ENCODE measurements around the gene KCNN3.

KCNN3 gene

GRCh38 chr1:154861607-154862094, 8.4 kb downstream of the KCNN3 start:
- Histone ChIP-seq H3K9ac (ENCODE audit: low read length in 5 of 5) (no peak overlapping the region), H3K27ac (ENCODE audit: low read depth, low read length) (no peak overlapping the region), H3K4me1 (ENCODE audit: control insufficient read depth in 5 of 5, insufficient read depth in 5 of 5, low read length in 5 of 5) (peaks cover 0 to 1% (median 0%) of the 10 kb centered on the region in 5 donors), H3K27me3 (ENCODE audit: control insufficient read depth in 5 of 5, insufficient read depth in 4 of 5, low read length in 5 of 5) (peaks cover 14 to 19% (median 18%) of the 10 kb centered on the region in 5 donors), H3K9me3 (ENCODE audit: control insufficient read depth in 5 of 5, low read length in 5 of 5) (no peaks in the 10 kb centered on the region), H3K4me3 (ENCODE audit: low read depth in 1 of 5, low read length in 5 of 5) (no peak overlapping the region), H3K36me3 (ENCODE audit: control insufficient read depth in 5 of 5, insufficient read depth in 5 of 5, low read length in 5 of 5) (no peaks in the 10 kb centered on the region)

- Histone ChIP-seq H3K4me1 (ENCODE audit: control insufficient read depth in 5 of 5, insufficient read depth in 5 of 5, low read length in 5 of 5) (no peaks in the 10 kb centered on the region), H3K9me3 (ENCODE audit: control insufficient read depth in 5 of 5, low read length in 5 of 5) (no peaks in the 10 kb centered on the region), H3K27me3 (ENCODE audit: control insufficient read depth in 5 of 5, insufficient read depth in 4 of 5, low read length in 5 of 5) (peaks cover 12 to 16% (median 13%) of the 10 kb centered on the region in 5 donors), H3K36me3 (ENCODE audit: control insufficient read depth in 5 of 5, insufficient read depth in 5 of 5, low read length in 5 of 5) (no peaks in the 10 kb centered on the region), H3K9ac (ENCODE audit: low read length in 5 of 5) (no peak overlapping the region), H3K27ac (ENCODE audit: low read depth, low read length) (no peak overlapping the region), H3K4me3 (ENCODE audit: low read depth in 1 of 5, low read length in 5 of 5) (no peak overlapping the region)
Observed at GRCh38 chr1:154860156-154860870, 9.8 kb downstream of the KCNN3 start.

DNA sequence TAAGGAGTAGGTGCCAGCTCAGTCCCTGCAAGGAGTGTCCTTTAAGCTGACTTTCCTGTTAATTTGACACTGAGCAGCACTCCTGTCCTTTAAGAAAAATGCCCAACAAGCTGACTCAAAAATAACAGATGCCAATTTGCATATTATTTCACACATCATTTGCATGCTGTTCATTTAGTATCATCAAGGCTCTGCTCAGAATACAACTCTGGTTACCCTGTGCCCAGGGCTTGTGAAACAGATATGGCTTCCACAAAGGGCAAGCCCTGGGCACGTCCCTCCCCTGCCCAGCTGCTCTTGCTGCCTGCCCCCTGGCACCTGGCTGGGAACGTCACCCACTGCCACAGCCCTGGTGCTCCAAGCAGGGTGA, 10.3 kb downstream of the KCNN3 start:
- Histone ChIP-seq H3K9me3 (ENCODE audit: control insufficient read depth in 5 of 5, low read length in 5 of 5) (no peaks in the 10 kb centered on the region), H3K36me3 (ENCODE audit: control insufficient read depth in 5 of 5, insufficient read depth in 5 of 5, low read length in 5 of 5) (no peaks in the 10 kb centered on the region), H3K27me3 (ENCODE audit: control insufficient read depth in 5 of 5, insufficient read depth in 4 of 5, low read length in 5 of 5) (peaks cover 12 to 16% (median 13%) of the 10 kb centered on the region in 5 donors), H3K9ac (ENCODE audit: low read length in 5 of 5) (no peak overlapping the region), H3K4me3 (ENCODE audit: low read depth in 1 of 5, low read length in 5 of 5) (no peak overlapping the region), H3K27ac (ENCODE audit: low read depth, low read length) (no peak overlapping the region), H3K4me1 (ENCODE audit: control insufficient read depth in 5 of 5, insufficient read depth in 5 of 5, low read length in 5 of 5) (no peaks in the 10 kb centered on the region)

DNA sequence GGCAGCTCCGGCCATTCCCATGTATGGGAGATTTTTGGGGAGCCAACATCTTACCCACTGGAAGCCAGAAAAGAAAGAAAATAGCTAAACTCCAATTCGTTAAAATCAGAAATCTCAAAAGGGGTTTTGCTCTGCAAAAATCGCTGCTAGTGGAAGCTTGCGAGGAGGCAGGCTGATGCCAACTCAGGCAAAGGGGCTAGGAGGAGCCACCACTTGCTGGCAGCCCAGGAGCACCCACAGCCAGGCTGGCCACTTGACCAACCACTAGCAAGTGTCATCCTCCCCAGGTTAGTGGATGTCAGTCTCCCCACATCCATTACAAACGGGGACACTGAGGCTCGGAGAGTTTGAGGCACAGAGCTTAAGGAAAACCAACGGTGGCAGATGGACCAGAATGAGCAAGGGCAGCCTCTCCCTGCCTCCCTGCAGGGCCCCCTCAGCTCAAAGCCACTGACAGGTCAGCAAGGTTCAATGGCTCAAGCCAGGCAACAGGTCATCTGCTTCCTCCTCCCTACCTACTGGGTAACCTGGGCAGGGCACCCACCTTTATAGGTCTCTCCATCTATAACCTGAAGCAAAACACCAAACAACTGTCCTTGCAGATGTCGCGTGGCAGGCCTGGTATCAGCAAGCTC, 10.8 kb downstream of the KCNN3 start:
- no peaks in the 10 kb centered on the region for H3K4me1 ChIP-seq (ENCODE audit: control insufficient read depth in 5 of 5, insufficient read depth in 5 of 5, low read length in 5 of 5)
- H3K27ac ChIP-seq (ENCODE audit: low read depth, low read length), result no peak overlapping the region
- peaks cover 9 to 14% (median 12%) of the 10 kb centered on the region in 5 donors for H3K27me3 ChIP-seq (ENCODE audit: control insufficient read depth in 5 of 5, insufficient read depth in 4 of 5, low read length in 5 of 5)
- no peak overlapping the region for H3K4me3 ChIP-seq (ENCODE audit: low read depth in 1 of 5, low read length in 5 of 5)
- H3K9ac ChIP-seq (ENCODE audit: low read length in 5 of 5), result no peak overlapping the region
- H3K36me3 ChIP-seq (ENCODE audit: control insufficient read depth in 5 of 5, insufficient read depth in 5 of 5, low read length in 5 of 5), result no peaks in the 10 kb centered on the region
- no peaks in the 10 kb centered on the region for H3K9me3 ChIP-seq (ENCODE audit: control insufficient read depth in 5 of 5, low read length in 5 of 5)

DNA sequence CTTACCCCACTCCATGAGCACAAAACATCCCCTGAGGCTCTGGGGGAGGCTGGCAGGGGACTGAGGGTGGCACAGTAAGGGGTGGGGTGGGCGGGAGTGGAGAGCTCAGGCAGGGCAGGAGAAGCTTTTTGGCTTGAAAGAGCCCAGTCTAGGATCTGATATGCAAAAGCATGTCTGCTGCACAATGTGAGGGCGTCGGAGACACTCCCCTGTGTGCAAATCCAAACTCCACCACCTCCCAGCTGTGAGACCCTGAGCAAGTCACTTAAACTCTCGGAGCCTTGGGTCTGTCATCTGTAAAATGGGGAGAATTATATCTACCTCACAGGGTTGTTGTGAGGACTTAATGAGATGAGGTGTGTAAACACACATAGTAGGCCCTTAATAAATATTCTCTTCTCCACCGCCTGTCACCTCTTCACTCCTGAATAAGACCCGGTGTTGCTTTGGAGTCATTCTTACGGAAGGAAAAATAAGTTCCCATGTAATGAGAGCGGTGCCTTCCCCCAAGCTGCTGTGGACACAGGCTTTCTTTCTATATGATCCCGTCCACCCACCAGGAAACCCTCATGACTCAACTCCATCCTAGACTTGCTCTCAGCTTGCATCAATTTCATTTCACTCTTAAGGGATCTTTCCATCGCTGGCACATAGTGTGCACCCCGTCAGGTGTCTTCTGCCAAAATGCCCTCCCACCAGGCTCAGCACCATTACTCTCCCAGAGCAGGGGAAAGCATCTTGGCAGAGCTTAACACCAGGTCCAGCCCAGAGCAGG, 12.5 kb downstream of the KCNN3 start:
- no peak overlapping the region for H3K4me3 ChIP-seq (ENCODE audit: low read depth in 1 of 5, low read length in 5 of 5)
- H3K9ac ChIP-seq (ENCODE audit: low read length in 5 of 5), result no peak overlapping the region
- H3K27ac ChIP-seq (ENCODE audit: low read depth, low read length), result no peak overlapping the region
- no peaks in the 10 kb centered on the region for H3K9me3 ChIP-seq (ENCODE audit: control insufficient read depth in 5 of 5, low read length in 5 of 5)
- H3K36me3 ChIP-seq (ENCODE audit: control insufficient read depth in 5 of 5, insufficient read depth in 5 of 5, low read length in 5 of 5), result no peaks in the 10 kb centered on the region
- H3K27me3 ChIP-seq (ENCODE audit: control insufficient read depth in 5 of 5, insufficient read depth in 4 of 5, low read length in 5 of 5), result peaks cover 9 to 12% (median 10%) of the 10 kb centered on the region in 5 donors
- no peaks in the 10 kb centered on the region for H3K4me1 ChIP-seq (ENCODE audit: control insufficient read depth in 5 of 5, insufficient read depth in 5 of 5, low read length in 5 of 5)

DNA sequence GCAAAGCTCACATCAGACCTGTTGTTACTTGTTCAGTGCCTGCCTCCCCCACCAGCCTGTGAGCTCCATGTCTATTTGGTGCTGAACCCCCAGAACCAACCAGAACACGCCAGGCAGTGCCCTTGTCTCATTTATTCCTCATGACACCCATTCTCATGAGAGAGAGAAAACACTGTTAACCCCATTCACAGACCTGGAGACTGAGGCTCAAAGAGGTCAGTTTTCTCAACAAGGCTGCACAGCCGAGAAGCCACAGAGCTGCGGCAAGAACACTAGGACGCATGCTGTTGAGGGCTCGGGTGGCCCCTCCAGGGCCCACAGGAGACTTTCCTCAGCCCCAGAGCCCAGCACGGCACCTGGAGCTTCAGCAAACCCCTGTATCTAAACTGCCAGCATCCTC, 13.1 kb downstream of the KCNN3 start:
- H3K9me3 ChIP-seq (ENCODE audit: control insufficient read depth in 5 of 5, low read length in 5 of 5), result no peaks in the 10 kb centered on the region
- no peak overlapping the region for H3K4me3 ChIP-seq (ENCODE audit: low read depth in 1 of 5, low read length in 5 of 5)
- no peaks in the 10 kb centered on the region for H3K4me1 ChIP-seq (ENCODE audit: control insufficient read depth in 5 of 5, insufficient read depth in 5 of 5, low read length in 5 of 5)
- no peaks in the 10 kb centered on the region for H3K36me3 ChIP-seq (ENCODE audit: control insufficient read depth in 5 of 5, insufficient read depth in 5 of 5, low read length in 5 of 5)
- H3K27me3 ChIP-seq (ENCODE audit: control insufficient read depth in 5 of 5, insufficient read depth in 4 of 5, low read length in 5 of 5), result peaks cover 4 to 9% (median 7%) of the 10 kb centered on the region in 5 donors
- H3K9ac ChIP-seq (ENCODE audit: low read length in 5 of 5), result no peak overlapping the region
- no peak overlapping the region for H3K27ac ChIP-seq (ENCODE audit: low read depth, low read length)

DNA sequence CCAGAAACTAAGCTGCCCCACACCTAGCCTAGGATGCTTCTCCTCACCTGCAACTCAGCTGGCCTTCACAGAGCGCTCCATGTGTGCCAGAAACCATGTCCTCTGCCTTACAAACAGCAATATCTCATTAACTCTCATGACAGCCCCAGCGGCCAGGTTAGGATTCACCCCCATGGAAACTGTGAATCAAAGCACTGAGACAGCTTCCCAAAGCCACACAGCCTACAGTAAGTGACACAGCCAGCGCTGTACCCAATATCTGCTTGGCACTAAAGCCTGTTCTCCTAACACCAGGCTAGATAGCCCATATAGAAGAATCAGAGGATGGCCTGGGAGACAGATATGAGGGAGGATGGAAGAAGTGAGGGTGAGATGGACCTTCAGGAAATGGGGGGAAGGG, 13.5 kb downstream of the KCNN3 start:
- Histone ChIP-seq H3K36me3 (ENCODE audit: control insufficient read depth in 5 of 5, insufficient read depth in 5 of 5, low read length in 5 of 5) (no peaks in the 10 kb centered on the region), H3K27me3 (ENCODE audit: control insufficient read depth in 5 of 5, insufficient read depth in 4 of 5, low read length in 5 of 5) (peaks cover 2 to 9% (median 4%) of the 10 kb centered on the region in 5 donors), H3K27ac (ENCODE audit: low read depth, low read length) (no peak overlapping the region), H3K4me1 (ENCODE audit: control insufficient read depth in 5 of 5, insufficient read depth in 5 of 5, low read length in 5 of 5) (no peaks in the 10 kb centered on the region), H3K4me3 (ENCODE audit: low read depth in 1 of 5, low read length in 5 of 5) (no peak overlapping the region), H3K9me3 (ENCODE audit: control insufficient read depth in 5 of 5, low read length in 5 of 5) (no peaks in the 10 kb centered on the region), H3K9ac (ENCODE audit: low read length in 5 of 5) (no peak overlapping the region)

DNA sequence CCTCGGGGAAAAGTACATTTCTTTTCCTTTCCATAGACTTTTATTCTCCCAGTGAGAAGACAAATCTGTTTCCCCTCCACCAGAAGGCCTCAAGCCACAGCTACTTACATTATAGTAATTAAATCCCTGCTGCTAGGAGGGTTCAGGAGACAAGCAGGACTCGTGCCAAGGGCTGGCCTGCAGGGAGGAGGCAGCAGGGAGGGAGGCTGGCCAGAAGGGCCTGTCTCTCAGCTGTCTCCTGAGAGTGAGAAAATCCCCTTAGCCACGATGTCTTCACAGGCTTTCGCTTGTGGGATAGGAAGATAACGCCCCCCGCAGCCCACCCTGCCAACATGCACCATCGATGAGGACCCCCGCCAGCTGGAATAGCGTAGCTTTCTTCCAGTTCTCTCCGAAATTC, 14.0 kb downstream of the KCNN3 start:
- H3K36me3 ChIP-seq (ENCODE audit: control insufficient read depth in 5 of 5, insufficient read depth in 5 of 5, low read length in 5 of 5), result no peaks in the 10 kb centered on the region
- no peak overlapping the region for H3K4me3 ChIP-seq (ENCODE audit: low read depth in 1 of 5, low read length in 5 of 5)
- H3K9ac ChIP-seq (ENCODE audit: low read length in 5 of 5), result no peak overlapping the region
- peaks cover 0 to 9% (median 4%) of the 10 kb centered on the region in 5 donors for H3K27me3 ChIP-seq (ENCODE audit: control insufficient read depth in 5 of 5, insufficient read depth in 4 of 5, low read length in 5 of 5)
- H3K9me3 ChIP-seq (ENCODE audit: control insufficient read depth in 5 of 5, low read length in 5 of 5), result no peaks in the 10 kb centered on the region
- no peaks in the 10 kb centered on the region for H3K4me1 ChIP-seq (ENCODE audit: control insufficient read depth in 5 of 5, insufficient read depth in 5 of 5, low read length in 5 of 5)
- no peak overlapping the region for H3K27ac ChIP-seq (ENCODE audit: low read depth, low read length)

DNA sequence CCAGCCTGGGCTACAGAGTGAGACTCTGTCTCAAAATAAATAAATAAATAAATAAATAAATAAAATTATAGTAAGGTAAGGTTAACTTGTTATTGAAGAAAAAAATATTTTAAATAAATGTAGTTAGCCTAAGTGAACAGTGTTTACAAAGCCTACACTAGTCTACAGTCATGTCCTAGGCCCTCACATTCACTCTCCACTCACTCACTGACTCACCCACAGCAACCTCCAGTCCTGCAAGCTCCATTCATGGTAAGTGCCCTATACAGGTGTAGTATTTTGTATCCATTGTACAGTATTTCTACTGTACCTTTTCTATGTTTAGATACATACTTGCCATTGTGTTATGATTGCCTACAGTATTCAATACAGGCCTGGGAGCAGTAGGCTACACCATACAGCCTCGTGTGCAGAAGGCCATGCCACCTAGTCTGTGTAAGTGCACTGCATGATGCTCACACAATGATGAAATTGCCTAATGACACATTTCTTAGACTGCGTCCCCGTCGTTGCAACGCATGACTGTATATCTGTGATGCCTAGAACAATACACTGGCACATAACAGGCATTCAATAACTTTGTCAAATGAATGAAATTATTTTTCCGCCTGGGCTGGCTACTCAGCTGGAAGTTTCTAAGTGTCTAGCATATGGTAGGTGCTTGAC, 14.8 kb downstream of the KCNN3 start:
- no peak overlapping the region for H3K9ac ChIP-seq (ENCODE audit: low read length in 5 of 5)

More for the DNA sequence above, 14.8 kb downstream of the KCNN3 start:
- Histone ChIP-seq H3K27ac (ENCODE audit: low read depth, low read length) (no peak overlapping the region), H3K4me3 (ENCODE audit: low read depth in 1 of 5, low read length in 5 of 5) (no peak overlapping the region), H3K9me3 (ENCODE audit: control insufficient read depth in 5 of 5, low read length in 5 of 5) (no peaks in the 10 kb centered on the region), H3K36me3 (ENCODE audit: control insufficient read depth in 5 of 5, insufficient read depth in 5 of 5, low read length in 5 of 5) (no peaks in the 10 kb centered on the region), H3K27me3 (ENCODE audit: control insufficient read depth in 5 of 5, insufficient read depth in 4 of 5, low read length in 5 of 5) (peaks cover 0 to 9% (median 4%) of the 10 kb centered on the region in 5 donors), H3K4me1 (ENCODE audit: control insufficient read depth in 5 of 5, insufficient read depth in 5 of 5, low read length in 5 of 5) (no peaks in the 10 kb centered on the region)

Data from subcutaneous abdominal adipose tissue (tissue), 5 donors.